PC-3 (cell line): Measurements from ENCODE around the gene TBL3. TPM values are rescaled to one million over a fixed set of nuclear protein-coding genes. Genes with fewer than 3 reads are reported as not detected.

Source experiments
- ATAC-seq: fragments of 200-7000 bp; cut with Tn5 transposase; 2 replicates; pipeline ENCODE4 v1.9.1; 2020; ENCODE audit warnings: mild to moderate bottlenecking, moderate library complexity
- BruUV-seq: library from RNA; stranded (reverse); fragments of 400-500 nt; replicated peaks from 2 replicates; lab custom pipeline; 2021; lab: Mats Ljungman, UMichigan
- CTCF ChIA-PET: fragments of 300-600 bp; sonication (Branson Sonifier 250); formaldehyde crosslinking; loops from one replicate; lab custom pipeline; 2022; ENCODE audit warnings: antibody characterized with exemption; lab: Charles Lee
- POLR2A ChIA-PET: fragments of 300-600 bp; sonication (Branson Sonifier 250); formaldehyde crosslinking; loops from one replicate; lab custom pipeline; 2022; ENCODE audit warnings: antibody characterized with exemption; ENCODE audit not compliant: unreplicated experiment; lab: Charles Lee
- DNase-seq: peaks from one replicate; pipeline ENCODE4 v3.0.0-alpha.2; 2015
- H2AFZ ChIP-seq: fragments of 300-600 bp; sonication (generic); 2 replicates; pipeline ENCODE4 v1.6.0; 2016; ENCODE audit warnings: antibody characterized with exemption, low read length
- H3F3A ChIP-seq: fragments of 300-600 bp; sonication (generic); one replicate; pipeline ENCODE4 v1.6.0; 2017; ENCODE audit warnings: antibody characterized with exemption, low read length, control low read depth, mild to moderate bottlenecking; ENCODE audit not compliant: unreplicated experiment
- H3K27ac ChIP-seq: fragments of 300-600 bp; sonication (generic); 2 replicates; pipeline ENCODE4 v1.5.1; 2016; ENCODE audit warnings: mild to moderate bottlenecking, low read length
- H3K27me3 ChIP-seq: fragments of 300-600 bp; sonication (generic); 2 replicates; pipeline ENCODE4 v1.6.1; 2016; ENCODE audit warnings: low read length, mixed read lengths
- H3K36me3 ChIP-seq: fragments of 300-600 bp; sonication (generic); 2 replicates; pipeline ENCODE4 v1.6.1; 2016; ENCODE audit warnings: low read depth, mixed run types, low read length, mixed read lengths
- H3K4me1 ChIP-seq: fragments of 300-600 bp; sonication (generic); 2 replicates; pipeline ENCODE4 v1.5.1; 2016; ENCODE audit warnings: low read length; ENCODE audit not compliant: insufficient read depth
- H3K4me2 ChIP-seq: fragments of 300-600 bp; sonication (generic); 2 replicates; pipeline ENCODE4 v1.6.0; 2016; ENCODE audit warnings: low read length
- H3K4me3 ChIP-seq: fragments of 300-600 bp; sonication (generic); 2 replicates; pipeline ENCODE4 v1.5.1; 2016; ENCODE audit warnings: mild to moderate bottlenecking, low read length, mixed read lengths
- H3K79me2 ChIP-seq: fragments of 300-600 bp; sonication (generic); 2 replicates; pipeline ENCODE4 v1.6.1; 2017; ENCODE audit warnings: low read length, mixed read lengths
- H3K9ac ChIP-seq: fragments of 300-600 bp; sonication (generic); 2 replicates; pipeline ENCODE4 v1.6.0; 2016; ENCODE audit warnings: mild to moderate bottlenecking, low read length
- H3K9me2 ChIP-seq: fragments of 300-600 bp; sonication (generic); replicated peaks from 2 replicates; pipeline ENCODE4 v1.6.1; 2016; ENCODE audit warnings: mixed run types, low read length, mixed read lengths
- H3K9me3 ChIP-seq: fragments of 300-600 bp; sonication (generic); 2 replicates; pipeline ENCODE4 v1.6.1; 2016; ENCODE audit warnings: low read length, mixed read lengths
- H4K20me1 ChIP-seq: fragments of 300-600 bp; sonication (generic); 2 replicates; pipeline ENCODE4 v1.6.1; 2016; ENCODE audit warnings: low read length, mixed read lengths
- EZH2 ChIP-seq: fragments of 300-600 bp; sonication (generic); IDR thresholded peaks from one replicate; pipeline ENCODE4 v1.6.1; 2017; ENCODE audit warnings: antibody characterized with exemption, mild to moderate bottlenecking, low read length; ENCODE audit not compliant: unreplicated experiment
- EZH2phosphoT487 ChIP-seq: fragments of 300-600 bp; sonication (generic); IDR thresholded peaks from 2 replicates; pipeline ENCODE4 v1.6.1; 2018; ENCODE audit warnings: mild to moderate bottlenecking, antibody characterized with exemption, low read length, borderline replicate concordance
- intact Hi-C: fragments of 100-400 bp; cut with micrococcal nuclease; formaldehyde crosslinking; loops from 2 replicates; pipeline ENCODE4 v1.9.0; 2023
- total RNA-seq: library from RNA; depleted of rRNA; stranded (reverse); fragments of >200 nt; gene quantifications from 2 replicates; pipeline ENCODE4 v1.2.3, GENCODE V29; 2014
- TF ChIP-seq, protein P1 (sequence below): fragments of 300-600 bp; sonication (generic); conservative IDR thresholded peaks from 2 replicates; pipeline ENCODE4 v1.5.1; 2017; ENCODE audit warnings: antibody characterized with exemption, low read depth, mild to moderate bottlenecking, low read length

Gene TBL3
- total RNA-seq, 1 experiment from 2014 or later, result 71.5 TPM

DNA sequence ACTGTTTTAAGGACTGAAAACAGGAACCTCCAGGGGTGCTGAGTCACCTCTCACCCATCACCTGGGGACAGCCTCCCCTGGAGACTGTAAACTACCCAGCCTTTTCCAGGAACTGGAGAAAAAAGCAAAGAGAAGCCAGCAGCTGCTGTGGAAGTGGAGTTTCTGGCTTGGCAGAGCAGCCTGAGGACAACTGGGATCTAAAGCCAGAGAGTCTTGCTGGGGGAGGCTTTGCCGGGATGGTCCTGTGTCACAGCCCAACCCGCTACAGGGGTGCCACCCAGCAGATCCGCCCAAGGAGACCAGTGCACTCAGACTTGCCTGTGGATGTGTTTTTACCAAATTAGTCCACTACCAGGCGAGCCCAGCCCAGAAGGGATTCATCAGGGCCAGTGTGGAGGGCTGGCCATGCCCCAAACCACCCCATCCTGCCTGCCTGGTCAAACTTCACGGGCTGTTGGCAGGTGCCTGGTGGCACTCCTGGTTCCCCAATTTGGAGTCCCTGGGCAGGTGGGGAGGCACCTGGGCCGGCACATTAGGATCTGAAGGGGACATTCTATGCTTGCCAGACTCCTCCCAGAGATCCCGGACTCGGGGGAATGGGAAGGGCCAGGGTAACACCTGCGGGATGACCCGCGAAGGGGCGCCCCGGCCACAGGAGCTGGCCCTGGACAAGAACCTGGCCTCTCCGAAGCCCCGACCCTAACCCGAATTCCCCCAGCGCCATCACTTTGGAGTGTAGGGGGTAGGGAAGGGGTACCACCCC lies 29.6 kb upstream of the TBL3 start:
- Histone ChIP-seq H3K4me2 (peak overlapping the region; percentile 93), H3K4me1 (peaks cover 11% of the 10 kb centered on the region), H3K27me3 (no peaks in the 10 kb centered on the region), H3K9me2 (no peaks in the 10 kb centered on the region), H2AFZ (peak overlapping the region; percentile 77), H3K4me3 (peak overlapping the region; percentile 85), H3K9ac (peak overlapping the region; percentile 60; the same call in 1 of the 2 replicates), H4K20me1 (no peaks in the 10 kb centered on the region), H3K9me3 (no peaks in the 10 kb centered on the region), H3K79me2 (peaks cover 6% of the 10 kb centered on the region; the same call in 1 of the 2 replicates), H3K27ac (peak overlapping the region; percentile 41), H3F3A (no peaks in the 10 kb centered on the region), H3K36me3 (no peaks in the 10 kb centered on the region)
- BruUV-seq, result TSS peak; percentile 66
- CTCF ChIA-PET, result no interaction called here
- POLR2A ChIA-PET, result no interaction called here
- ATAC-seq (peak; percentile 16), DNase-seq (peak; percentile 52)
- intact Hi-C loops, result no loop called here
- TF ChIP-seq EZH2phosphoT487 (no peak), EZH2 (no peak)
- TF ChIP-seq, protein P1, sequence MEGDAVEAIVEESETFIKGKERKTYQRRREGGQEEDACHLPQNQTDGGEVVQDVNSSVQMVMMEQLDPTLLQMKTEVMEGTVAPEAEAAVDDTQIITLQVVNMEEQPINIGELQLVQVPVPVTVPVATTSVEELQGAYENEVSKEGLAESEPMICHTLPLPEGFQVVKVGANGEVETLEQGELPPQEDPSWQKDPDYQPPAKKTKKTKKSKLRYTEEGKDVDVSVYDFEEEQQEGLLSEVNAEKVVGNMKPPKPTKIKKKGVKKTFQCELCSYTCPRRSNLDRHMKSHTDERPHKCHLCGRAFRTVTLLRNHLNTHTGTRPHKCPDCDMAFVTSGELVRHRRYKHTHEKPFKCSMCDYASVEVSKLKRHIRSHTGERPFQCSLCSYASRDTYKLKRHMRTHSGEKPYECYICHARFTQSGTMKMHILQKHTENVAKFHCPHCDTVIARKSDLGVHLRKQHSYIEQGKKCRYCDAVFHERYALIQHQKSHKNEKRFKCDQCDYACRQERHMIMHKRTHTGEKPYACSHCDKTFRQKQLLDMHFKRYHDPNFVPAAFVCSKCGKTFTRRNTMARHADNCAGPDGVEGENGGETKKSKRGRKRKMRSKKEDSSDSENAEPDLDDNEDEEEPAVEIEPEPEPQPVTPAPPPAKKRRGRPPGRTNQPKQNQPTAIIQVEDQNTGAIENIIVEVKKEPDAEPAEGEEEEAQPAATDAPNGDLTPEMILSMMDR, result no peak

DNA sequence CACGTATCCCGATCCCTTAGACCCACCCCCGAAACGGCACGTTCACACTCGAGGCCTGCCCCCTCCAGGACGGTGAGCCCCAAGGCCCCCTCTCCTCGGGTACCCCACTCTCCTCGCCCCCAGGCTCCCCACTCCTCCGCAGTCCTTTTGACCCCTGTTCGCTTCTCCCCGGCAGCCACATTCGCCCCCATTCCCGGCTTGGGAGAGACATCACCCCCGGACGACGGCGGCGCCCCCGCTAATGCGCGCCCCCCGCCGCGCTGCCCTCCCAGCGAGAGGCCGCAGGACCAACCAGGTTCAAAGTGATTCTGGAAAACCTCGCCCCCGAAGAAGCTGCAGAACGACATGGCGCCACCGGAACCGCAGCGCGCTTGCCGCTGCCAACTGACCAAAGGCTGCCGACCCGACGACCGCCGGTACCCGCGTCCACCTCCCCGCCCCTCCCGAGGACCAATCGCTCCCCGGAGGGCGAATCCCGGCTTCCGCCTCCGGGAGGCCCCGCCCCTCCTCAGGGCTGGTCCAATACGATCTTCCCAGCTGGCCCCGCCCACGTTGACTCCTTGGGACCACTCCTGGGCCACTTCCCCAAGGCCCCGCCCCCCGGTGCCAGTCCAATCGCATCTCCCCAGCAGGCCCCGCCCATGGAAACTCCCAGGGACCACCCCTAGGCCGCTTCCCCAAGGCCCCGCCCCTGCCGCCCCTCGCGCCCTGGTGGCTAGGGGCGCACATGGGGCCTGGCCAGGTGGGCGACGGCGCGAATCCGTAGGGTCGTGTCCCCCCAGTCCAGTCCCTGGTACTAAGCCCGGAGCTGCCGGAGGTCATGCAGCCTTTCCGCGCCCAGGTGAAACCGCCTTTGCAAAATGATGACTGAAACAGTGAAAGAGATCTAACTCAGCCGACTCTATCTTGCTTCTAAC lies 28.8 kb upstream of the TBL3 start, which contains the start of gene MSRB1:
TSS of gene MSRB1 (minus strand) at position 390 of the 917 bp plus-strand sequence. CDS start at position 347, 43 bp downstream.
- H2AFZ ChIP-seq, result peak within 1 kb of the TSS; percentile 95
- ChIA-PET POLR2A (interaction anchor here (1.0 kb wide), 1 partner anchor 22 kb away, joined by 3 read pairs; the partner anchor contains the start of gene RPS2), CTCF (interaction anchor here (0.6 kb wide), 1 partner anchor 242 kb away, joined by 3 read pairs; no protein-coding TSS in a partner anchor)
- H3K4me2 ChIP-seq, result peak within 1 kb of the TSS; percentile 93
- no peaks in the 10 kb centered on the region for H3K27me3 ChIP-seq
- peak within 1 kb of the TSS; percentile 60 for H3K9ac ChIP-seq
- peak within 1 kb of the TSS; percentile 85 for H3K4me3 ChIP-seq
- no peaks in the 10 kb centered on the region for H3K36me3 ChIP-seq
- no peak for TF ChIP-seq EZH2phosphoT487
- TF ChIP-seq EZH2, result no peak
- TF ChIP-seq, protein P1, result no peak
- no TSS peak for BruUV-seq
- peak within 1 kb of the TSS; percentile 41 for H3K27ac ChIP-seq
- H3K9me2 ChIP-seq, result no peaks in the 10 kb centered on the region
- H4K20me1 ChIP-seq, result no peaks in the 10 kb centered on the region
- intact Hi-C loops, result no loop called here
- H3F3A ChIP-seq, result no peaks in the 10 kb centered on the region
- ATAC-seq (peak; percentile 95), DNase-seq (peak; percentile 96)
- peaks cover 6% of the 10 kb centered on the region; the same call in 1 of the 2 replicates for H3K79me2 ChIP-seq
- no peaks in the 10 kb centered on the region for H3K9me3 ChIP-seq
- peaks cover 11% of the 10 kb centered on the region for H3K4me1 ChIP-seq
